Colonic mucosa (tissue), 4 donors: ENCODE results near the gene DCAF15. TPM values are rescaled to one million over a fixed set of nuclear protein-coding genes. Genes with fewer than 3 reads are reported as not detected.

Experiments
- DNase-seq: peaks from one replicate; pipeline ENCODE4 v3.0.0-alpha.2; 2020
- H3K27ac ChIP-seq: fragments of 200-600 bp; one replicate; pipeline ENCODE4 v1.8.0; 2021
- H3K27me3 ChIP-seq: fragments of 200-600 bp; one replicate; pipeline ENCODE4 v1.8.0; 2021
- H3K36me3 ChIP-seq: fragments of 200-600 bp; one replicate; pipeline ENCODE4 v1.8.0; 2021
- H3K4me1 ChIP-seq: fragments of 200-600 bp; one replicate; pipeline ENCODE4 v1.8.0; 2021; ENCODE audit warnings: mild to moderate bottlenecking
- H3K4me3 ChIP-seq: fragments of 200-600 bp; one replicate; pipeline ENCODE4 v1.8.0; 2021
- H3K9ac ChIP-seq, 2 donors: one replicate each; pipeline ENCODE4 v1.7.0; 2013; ENCODE audit warnings: control low read depth in 2 of 2, low read depth in 2 of 2, low read length in 2 of 2
- H3K9me3 ChIP-seq: fragments of 200-600 bp; one replicate; pipeline ENCODE4 v1.8.0; 2021
- intact Hi-C: fragments of 100-400 bp; cut with DNase I; formaldehyde crosslinking; loops from one replicate; pipeline ENCODE4 v1.14.1; 2022
- total RNA-seq, 2 donors: library from RNA; stranded (reverse); fragmentation: NEBNext Ultra II Directional in 1 of 2; extraction: Animal tissue kit (Norgen Biotek cat#: 25700) in 1 of 2; gene quantifications; one replicate each; pipeline ENCODE4 v1.2.1, GENCODE V29; 2021
- TF ChIP-seq, protein P1 (sequence below): fragments of 200-600 bp; IDR thresholded peaks from one replicate; pipeline ENCODE4 v1.8.0; 2022; ENCODE audit warnings: antibody characterized with exemption, mild to moderate bottlenecking
- donor health status: healthy.
- donor health status: DM: no; HTN: no; CAD: no.
- donor health status: DM: no; HTN: no; CAD: no.

Gene DCAF15
- total RNA-seq, 2 donors from 2014 or later: 30.2 to 55.1 TPM

DNA sequence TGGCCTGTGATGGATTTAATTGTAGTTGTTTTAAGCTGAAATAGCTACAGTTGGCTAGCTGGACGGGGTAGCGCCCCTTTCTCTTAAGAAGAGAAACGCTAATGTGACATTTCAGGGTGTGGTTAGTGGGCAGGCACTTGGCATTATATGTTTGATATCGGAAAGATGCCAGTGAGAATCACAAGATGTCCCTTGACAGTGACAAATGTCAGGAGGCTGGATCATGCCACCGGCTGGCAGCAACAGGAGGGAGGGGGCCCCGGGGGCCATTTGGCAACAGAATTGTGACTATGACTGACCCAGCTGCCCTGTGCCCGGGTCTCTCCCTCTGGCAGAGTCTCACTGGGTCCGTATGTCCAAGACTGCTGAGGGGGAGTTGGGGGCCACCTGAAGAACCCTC lies 4.7 kb downstream of the DCAF15 start:
- TF ChIP-seq, protein P1, sequence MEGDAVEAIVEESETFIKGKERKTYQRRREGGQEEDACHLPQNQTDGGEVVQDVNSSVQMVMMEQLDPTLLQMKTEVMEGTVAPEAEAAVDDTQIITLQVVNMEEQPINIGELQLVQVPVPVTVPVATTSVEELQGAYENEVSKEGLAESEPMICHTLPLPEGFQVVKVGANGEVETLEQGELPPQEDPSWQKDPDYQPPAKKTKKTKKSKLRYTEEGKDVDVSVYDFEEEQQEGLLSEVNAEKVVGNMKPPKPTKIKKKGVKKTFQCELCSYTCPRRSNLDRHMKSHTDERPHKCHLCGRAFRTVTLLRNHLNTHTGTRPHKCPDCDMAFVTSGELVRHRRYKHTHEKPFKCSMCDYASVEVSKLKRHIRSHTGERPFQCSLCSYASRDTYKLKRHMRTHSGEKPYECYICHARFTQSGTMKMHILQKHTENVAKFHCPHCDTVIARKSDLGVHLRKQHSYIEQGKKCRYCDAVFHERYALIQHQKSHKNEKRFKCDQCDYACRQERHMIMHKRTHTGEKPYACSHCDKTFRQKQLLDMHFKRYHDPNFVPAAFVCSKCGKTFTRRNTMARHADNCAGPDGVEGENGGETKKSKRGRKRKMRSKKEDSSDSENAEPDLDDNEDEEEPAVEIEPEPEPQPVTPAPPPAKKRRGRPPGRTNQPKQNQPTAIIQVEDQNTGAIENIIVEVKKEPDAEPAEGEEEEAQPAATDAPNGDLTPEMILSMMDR: no peak
- H3K36me3 ChIP-seq: peaks cover 26% of the 10 kb centered on the region
- peaks cover 9% of the 10 kb centered on the region for H3K4me1 ChIP-seq
- H3K27ac ChIP-seq: no peak overlapping the region
- DNase-seq: no peak
- H3K9me3 ChIP-seq: no peaks in the 10 kb centered on the region
- no peak overlapping the region for H3K9ac ChIP-seq
- intact Hi-C loops: no loop called here
- H3K27me3 ChIP-seq: no peaks in the 10 kb centered on the region
- H3K4me3 ChIP-seq: no peak overlapping the region

DNA sequence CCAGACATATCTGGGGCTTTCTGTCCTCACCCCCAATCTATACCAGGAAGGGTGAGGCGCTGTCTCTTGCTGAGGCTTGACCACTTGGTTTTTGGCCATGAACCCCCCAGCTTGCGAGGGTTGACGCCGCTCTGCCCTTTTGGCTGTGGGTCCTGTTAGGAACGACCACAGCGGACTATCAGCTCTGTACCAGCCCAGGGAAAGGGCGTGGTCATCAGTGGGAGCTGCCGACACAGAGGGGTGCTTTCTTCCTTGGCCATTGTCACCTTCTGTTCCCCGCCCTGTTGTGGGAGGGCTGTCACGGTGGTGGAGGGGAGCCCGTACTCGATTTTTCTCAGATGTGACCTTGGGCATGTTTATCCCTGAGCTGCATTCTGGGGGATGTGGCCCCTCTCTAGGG lies 5.7 kb downstream of the DCAF15 start:
- DNase-seq: no peak
- intact Hi-C loops: no loop called here
- Histone ChIP-seq H3K36me3 (peaks cover 26% of the 10 kb centered on the region), H3K4me1 (peaks cover 9% of the 10 kb centered on the region), H3K27me3 (no peaks in the 10 kb centered on the region), H3K4me3 (no peak overlapping the region), H3K27ac (no peak overlapping the region), H3K9me3 (no peaks in the 10 kb centered on the region), H3K9ac (no peak overlapping the region)
- TF ChIP-seq, protein P1: no peak

DNA sequence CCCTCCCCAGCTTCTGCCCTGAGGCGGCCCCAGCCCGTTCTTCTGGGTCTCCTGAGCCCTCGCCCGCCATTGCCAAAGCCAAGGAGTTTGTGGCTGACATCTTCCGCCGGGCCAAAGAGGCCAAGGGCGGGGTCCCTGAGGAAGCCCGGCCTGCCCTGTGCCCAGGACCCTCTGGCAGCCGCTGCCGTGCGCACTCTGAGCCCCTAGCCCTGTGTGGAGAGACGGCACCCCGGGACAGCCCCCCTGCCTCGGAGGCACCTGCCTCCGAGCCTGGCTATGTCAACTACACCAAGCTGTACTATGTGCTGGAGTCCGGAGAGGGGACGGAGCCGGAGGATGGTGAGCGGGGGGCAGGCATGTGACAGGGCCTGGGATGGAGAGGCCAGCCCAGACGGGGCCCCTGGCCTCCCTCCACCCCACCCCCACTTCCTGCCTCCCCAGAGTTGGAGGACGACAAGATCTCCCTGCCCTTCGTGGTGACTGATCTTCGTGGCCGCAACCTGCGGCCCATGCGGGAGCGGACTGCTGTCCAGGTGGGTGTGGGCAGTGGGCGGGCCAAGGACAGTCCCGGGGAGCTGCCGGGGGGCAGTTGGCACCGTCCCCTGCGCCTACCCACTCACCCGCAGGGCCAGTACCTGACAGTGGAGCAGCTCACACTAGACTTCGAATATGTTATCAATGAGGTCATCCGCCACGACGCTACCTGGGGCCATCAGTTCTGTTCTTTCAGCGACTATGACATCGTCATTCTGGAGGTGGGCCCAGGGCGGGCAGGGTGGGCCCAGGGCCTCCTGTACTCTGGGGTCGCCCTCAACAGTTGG lies 7.0 kb downstream of the DCAF15 start:
- no peaks in the 10 kb centered on the region for H3K4me1 ChIP-seq
- DNase-seq: no peak
- H3K9ac ChIP-seq: no peak overlapping the region
- TF ChIP-seq, protein P1: no peak
- no peak overlapping the region for H3K27ac ChIP-seq
- H3K9me3 ChIP-seq: no peaks in the 10 kb centered on the region
- H3K36me3 ChIP-seq: peaks cover 26% of the 10 kb centered on the region
- intact Hi-C loops: no loop called here
- H3K27me3 ChIP-seq: no peaks in the 10 kb centered on the region
- H3K4me3 ChIP-seq: no peak overlapping the region

DNA sequence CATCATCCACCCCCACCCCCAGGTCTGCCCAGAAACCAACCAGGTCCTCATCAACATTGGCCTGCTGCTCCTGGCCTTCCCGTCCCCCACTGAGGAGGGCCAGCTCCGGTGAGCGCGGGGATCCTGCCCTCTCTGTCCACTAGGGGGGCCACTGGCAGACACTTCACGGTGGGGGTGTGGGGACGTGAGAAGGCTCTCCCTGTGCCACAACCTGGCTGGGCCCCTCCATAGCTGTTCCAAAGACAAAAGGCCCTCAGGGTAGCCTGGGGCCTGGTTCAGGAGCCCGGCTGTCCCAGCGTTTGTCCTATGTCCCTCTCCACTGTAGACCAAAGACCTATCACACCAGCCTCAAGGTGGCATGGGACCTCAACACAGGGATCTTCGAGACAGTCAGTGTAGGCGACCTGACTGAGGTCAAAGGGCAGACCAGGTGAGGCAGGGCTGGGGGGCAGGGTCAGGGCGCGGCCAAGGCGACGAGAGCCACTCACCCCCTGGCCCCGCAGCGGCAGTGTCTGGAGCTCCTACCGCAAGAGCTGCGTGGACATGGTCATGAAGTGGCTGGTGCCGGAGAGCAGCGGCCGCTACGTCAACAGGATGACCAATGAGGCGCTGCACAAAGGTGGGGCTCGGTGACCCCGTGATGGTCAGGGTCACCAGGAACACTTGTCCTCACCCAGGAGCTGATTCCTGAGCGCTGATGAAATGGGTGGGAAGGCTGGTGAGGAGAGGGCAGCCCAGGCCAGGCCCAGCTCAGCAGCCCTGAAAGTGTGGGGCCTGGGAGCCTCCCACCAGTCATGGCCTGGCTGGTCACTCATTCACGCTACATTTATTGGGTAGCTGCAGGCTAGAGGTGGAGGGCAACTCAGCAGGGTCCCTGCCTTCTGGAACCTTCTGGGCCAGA lies 7.9 kb downstream of the DCAF15 start:
- intact Hi-C loops: no loop called here
- no peak for DNase-seq
- H3K27ac ChIP-seq: no peak overlapping the region
- H3K27me3 ChIP-seq: no peaks in the 10 kb centered on the region
- H3K9me3 ChIP-seq: no peaks in the 10 kb centered on the region
- no peak overlapping the region for H3K9ac ChIP-seq
- H3K4me1 ChIP-seq: no peaks in the 10 kb centered on the region
- no peak overlapping the region for H3K4me3 ChIP-seq
- H3K36me3 ChIP-seq: peaks cover 26% of the 10 kb centered on the region
- TF ChIP-seq, protein P1: no peak

DNA sequence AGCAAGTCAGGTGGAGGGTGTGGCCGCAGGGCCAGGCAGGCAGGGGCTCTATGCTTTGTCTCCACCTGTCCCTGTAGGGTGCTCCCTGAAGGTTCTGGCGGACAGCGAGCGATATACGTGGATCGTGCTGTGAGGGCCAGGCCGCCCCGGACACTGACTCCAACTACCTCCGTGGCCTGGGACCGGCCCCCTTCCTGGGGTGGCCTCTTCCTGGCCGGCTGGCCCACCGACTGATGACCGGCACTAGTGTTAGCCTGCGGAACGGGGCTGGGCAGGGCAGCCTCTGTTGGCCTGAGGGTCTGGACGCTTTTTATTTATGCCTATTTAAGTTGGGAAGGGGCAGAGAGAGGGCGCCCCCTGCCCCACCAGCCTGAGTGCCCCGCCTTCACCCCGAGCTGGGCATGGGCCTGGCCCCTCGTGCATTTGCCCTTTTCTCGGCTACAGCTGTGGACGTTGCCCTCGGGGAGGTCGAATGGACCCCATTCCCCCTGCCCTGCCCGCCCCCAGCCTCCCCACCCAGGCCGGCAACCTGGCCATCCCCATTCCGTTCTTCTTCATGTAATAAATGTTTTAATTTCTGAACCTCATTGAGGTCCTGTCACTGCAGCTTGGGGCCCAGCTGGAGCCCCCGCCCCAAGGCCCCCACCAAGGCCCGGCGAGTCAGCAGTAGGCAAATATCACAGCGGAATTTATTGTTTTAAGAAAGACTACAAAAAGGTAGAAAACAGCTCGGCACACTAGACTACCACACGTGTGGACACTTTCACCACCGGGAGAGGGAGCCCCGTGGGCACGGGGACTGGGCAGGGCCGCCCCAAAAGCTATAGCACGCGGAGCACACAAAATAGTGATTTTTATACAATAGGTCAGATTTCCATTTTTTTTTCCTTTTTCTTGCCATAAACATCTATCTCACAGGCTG lies 8.8 kb downstream of the DCAF15 start:
- H3K36me3 ChIP-seq: peaks cover 16% of the 10 kb centered on the region
- no peaks in the 10 kb centered on the region for H3K9me3 ChIP-seq
- no peak for DNase-seq
- H3K27me3 ChIP-seq: no peaks in the 10 kb centered on the region
- intact Hi-C loops: no loop called here
- no peak overlapping the region for H3K27ac ChIP-seq
- H3K4me1 ChIP-seq: no peaks in the 10 kb centered on the region
- H3K9ac ChIP-seq: no peak overlapping the region
- TF ChIP-seq, protein P1: no peak
- H3K4me3 ChIP-seq: no peak overlapping the region
